H1 (cell line): Measurements from ENCODE around the gene CEP68. TPM values are rescaled to one million over a fixed set of nuclear protein-coding genes. Genes with fewer than 3 reads are reported as not detected.

Experiments used
- CTCF ChIA-PET: fragments of 300-600 bp; sonication (Branson Sonifier 250); formaldehyde crosslinking; loops from one replicate; lab custom pipeline; 2021; ENCODE audit not compliant: partially characterized antibody; lab: Charles Lee
- POLR2A ChIA-PET: fragments of 300-600 bp; sonication (Branson Sonifier 250); formaldehyde crosslinking; loops from one replicate; lab custom pipeline; 2021; ENCODE audit warnings: inconsistent platforms; ENCODE audit not compliant: partially characterized antibody; lab: Charles Lee
- DNase-seq, 2 experiments: peaks; one replicate each; pipeline versions ENCODE4 v3.0.0 to v3.0.0-alpha.2; 2010 to 2022; ENCODE audit warnings: low spot score in 2 of 2, low read depth in 1 of 2, mixed read lengths in 1 of 2
- FAIRE-seq: peaks from 2 replicates; lab custom pipeline; 2011; peaks lifted over from hg19 to GRCh38; lab: Jason Lieb, UNC
- H2AFZ ChIP-seq: 2 replicates; pipeline ENCODE4 v1.8.1; 2012; ENCODE audit warnings: low read length, inconsistent platforms
- H2AK5ac ChIP-seq: 2 replicates; pipeline ENCODE4 v1.6.1; 2013; ENCODE audit warnings: low read depth, low read length
- H2BK120ac ChIP-seq: replicated peaks from 2 replicates; pipeline ENCODE3; 2013; ENCODE audit warnings: low read depth, low read length, inconsistent platforms
- H2BK12ac ChIP-seq: 2 replicates; pipeline ENCODE4 v1.6.1; 2013; ENCODE audit warnings: low read depth, low read length
- H2BK15ac ChIP-seq: 2 replicates; pipeline ENCODE4 v1.6.1; 2013; ENCODE audit warnings: low read length
- H2BK20ac ChIP-seq: 2 replicates; pipeline ENCODE4 v1.6.1; 2013; ENCODE audit warnings: low read length
- H2BK5ac ChIP-seq: 2 replicates; pipeline ENCODE4 v1.6.1; 2013; ENCODE audit warnings: low read depth, low read length
- H3K14ac ChIP-seq: 2 replicates; pipeline ENCODE4 v1.6.1; 2013; ENCODE audit warnings: inconsistent platforms; ENCODE audit not compliant: insufficient read length
- H3K18ac ChIP-seq: 2 replicates; pipeline ENCODE4 v1.6.1; 2013; ENCODE audit warnings: low read length; ENCODE audit errors: extremely low read depth
- H3K23ac ChIP-seq: 2 replicates; pipeline ENCODE4 v1.6.1; 2013; ENCODE audit warnings: inconsistent platforms; ENCODE audit not compliant: insufficient read length
- H3K23me2 ChIP-seq: 2 replicates; pipeline ENCODE4 v1.6.1; 2013; ENCODE audit warnings: low read depth, low read length
- H3K27ac ChIP-seq: 2 replicates; pipeline ENCODE4 v1.6.1; 2011; ENCODE audit warnings: low read depth, low read length, inconsistent platforms
- H3K27me3 ChIP-seq, 4 experiments: replicated peaks in 1 of 4; 1 replicate in 1 of 4; 2 replicates in 3 of 4; pipeline versions ENCODE4 v1.6.1 to v1.8.1; 2011 to 2013; ENCODE audit warnings: low read length in 3 of 4, mild to moderate bottlenecking in 3 of 4, inconsistent platforms in 2 of 4, mixed read lengths in 2 of 4, moderate library complexity in 1 of 4; ENCODE audit not compliant: control insufficient read depth in 3 of 4, insufficient read depth in 3 of 4; ENCODE audit errors: extremely low read depth in 1 of 4
- H3K36me3 ChIP-seq, 4 experiments: 2 replicates each; pipeline versions ENCODE4 v1.6.1 to v1.8.1; 2011 to 2013; ENCODE audit warnings: mild to moderate bottlenecking in 4 of 4, low read length in 3 of 4, moderate library complexity in 2 of 4, control low read depth in 1 of 4, inconsistent platforms in 1 of 4; ENCODE audit not compliant: insufficient read depth in 4 of 4, control insufficient read depth in 2 of 4
- H3K4ac ChIP-seq: replicated peaks from 2 replicates; pipeline ENCODE3; 2013; ENCODE audit warnings: low read length, low read depth, mixed read lengths, inconsistent platforms; ENCODE audit not compliant: insufficient read length
- H3K4me1 ChIP-seq, 4 experiments: replicated peaks in 1 of 4; 1 replicate in 1 of 4; 2 replicates in 3 of 4; pipeline versions ENCODE4 v1.6.1 to v1.8.1; 2011 to 2013; ENCODE audit warnings: low read length in 3 of 4, inconsistent platforms in 2 of 4, mixed read lengths in 1 of 4; ENCODE audit not compliant: insufficient read depth in 4 of 4, control insufficient read depth in 3 of 4
- H3K4me2 ChIP-seq, 2 experiments: 2 replicates each; pipeline versions ENCODE4 v1.6.1 to v1.8.1; 2011 to 2013; ENCODE audit warnings: low read depth in 2 of 2, low read length in 2 of 2, control low read depth in 1 of 2, inconsistent platforms in 1 of 2, mild to moderate bottlenecking in 1 of 2; ENCODE audit not compliant: insufficient read depth in 1 of 2
- H3K4me3 ChIP-seq, 4 experiments: fragments of 200-600, 300-600 bp in 1 of 4; sonication (generic), shearing (Covaris generic), sonication (Bioruptor Twin) in 1 of 4; 2 replicates each; pipeline versions ENCODE4 v1.5.1 to v1.8.1; 2011 to 2016; ENCODE audit warnings: low read length in 4 of 4, low read depth in 3 of 4, control low read depth in 2 of 4, inconsistent platforms in 2 of 4, mild to moderate bottlenecking in 2 of 4, mixed read lengths in 1 of 4, moderate library complexity in 1 of 4; ENCODE audit not compliant: insufficient read depth in 2 of 4; ENCODE audit errors: extremely low read depth in 1 of 4
- H3K56ac ChIP-seq: replicated peaks from 2 replicates; pipeline ENCODE3; 2013; ENCODE audit warnings: low read depth, mild to moderate bottlenecking, mixed read lengths, low read length, inconsistent platforms; ENCODE audit not compliant: insufficient read length
- H3K79me1 ChIP-seq: 2 replicates; pipeline ENCODE4 v1.6.1; 2013; ENCODE audit warnings: low read depth, low read length, control low read depth
- H3K79me2 ChIP-seq, 2 experiments: 2 replicates each; pipeline versions ENCODE4 v1.6.1 to v1.8.1; 2012 to 2013; ENCODE audit warnings: low read length in 2 of 2, mild to moderate bottlenecking in 2 of 2, inconsistent platforms in 1 of 2; ENCODE audit not compliant: insufficient read depth in 2 of 2, control insufficient read depth in 1 of 2
- H3K9ac ChIP-seq, 4 experiments: replicated peaks in 1 of 4; 1 replicate in 1 of 4; 2 replicates in 3 of 4; pipeline versions ENCODE4 v1.6.1 to v1.8.1; 2011 to 2013; ENCODE audit warnings: low read depth in 3 of 4, low read length in 3 of 4, control low read depth in 2 of 4, mild to moderate bottlenecking in 2 of 4, moderate library complexity in 2 of 4, inconsistent platforms in 1 of 4; ENCODE audit errors: extremely low read depth in 1 of 4
- H3K9me3 ChIP-seq, 2 experiments: 2 replicates each; pipeline versions ENCODE4 v1.6.1 to v1.8.1; 2012 to 2013; ENCODE audit warnings: mild to moderate bottlenecking in 2 of 2, moderate library complexity in 2 of 2, control low read depth in 1 of 2, inconsistent platforms in 1 of 2, low read depth in 1 of 2, low read length in 1 of 2, mixed read lengths in 1 of 2; ENCODE audit not compliant: insufficient read depth in 2 of 2
- H4K20me1 ChIP-seq, 2 experiments: replicated peaks in 1 of 2; 2 replicates each; pipeline versions ENCODE3 to v1.8.1; 2011 to 2013; ENCODE audit warnings: inconsistent platforms in 2 of 2, low read length in 2 of 2, mild to moderate bottlenecking in 1 of 2; ENCODE audit not compliant: insufficient read depth in 2 of 2, control insufficient read depth in 1 of 2
- H4K5ac ChIP-seq: 2 replicates; pipeline ENCODE4 v1.6.1; 2013; ENCODE audit warnings: low read length, low read depth, mixed read lengths, inconsistent platforms; ENCODE audit not compliant: insufficient read length
- H4K8ac ChIP-seq: 2 replicates; pipeline ENCODE4 v1.8.0; 2013; ENCODE audit warnings: mild to moderate bottlenecking, moderate library complexity, low read length, inconsistent platforms; ENCODE audit not compliant: insufficient read depth; ENCODE audit errors: extremely low read depth
- H4K91ac ChIP-seq: replicated peaks from 2 replicates; pipeline ENCODE3; 2013; ENCODE audit warnings: low read length, mixed read lengths, inconsistent platforms; ENCODE audit not compliant: insufficient read length
- CEBPB ChIP-seq: IDR thresholded peaks from 2 replicates; pipeline ENCODE4 v1.6.1; 2012; ENCODE audit warnings: low read depth, low read length
- HDAC6 ChIP-seq: IDR thresholded peaks from one replicate; pipeline ENCODE4 v1.7.1; 2012; ENCODE audit warnings: low read depth, mild to moderate bottlenecking, inconsistent platforms, low read length, moderate library complexity
- RNF2 ChIP-seq: fragments of 200-900, 300-1000 bp; sonication (generic); IDR thresholded peaks from 2 replicates; pipeline ENCODE4 v1.7.1; 2016; ENCODE audit warnings: borderline replicate concordance, low read depth, mild to moderate bottlenecking, antibody characterized with exemption, low read length; ENCODE audit not compliant: poor library complexity, severe bottlenecking; ENCODE audit errors: missing control alignments
- TCF12 ChIP-seq: IDR thresholded peaks from 2 replicates; pipeline ENCODE4 v1.6.1; 2011; ENCODE audit warnings: low read depth, mild to moderate bottlenecking, low read length
- ZNF274 ChIP-seq: IDR thresholded peaks from 2 replicates; pipeline ENCODE4 v1.7.0; 2012; ENCODE audit warnings: low read length, borderline replicate concordance; ENCODE audit errors: extremely low read depth
- polyA plus RNA-seq, 7 experiments: library from polyadenylated mRNA; depleted of rRNA in 3 of 7; stranded (reverse) in 5 of 7; unstranded in 2 of 7; fragments of >200 nt in 5 of 7; fragments of 200-250 nt in 2 of 7; gene quantifications; 1 replicate in 5 of 7; 2 replicates in 1 of 7; 4 replicates in 1 of 7; pipeline versions ENCODE4 v1.2.1 to v1.2.3, GENCODE V29; 2011 to 2013; ENCODE audit warnings: missing spikeins in 2 of 7, mixed read lengths in 2 of 7
- total RNA-seq: library from RNA; stranded (reverse); fragmentation: NEBNext Ultra II Directional; extraction: Animal tissue kit (Norgen Biotek cat#: 25700); gene quantifications from 2 replicates; pipeline ENCODE4 v1.2.1, GENCODE V29; 2021

The CEP68 gene
- total and polyA plus RNA-seq, 2 of the 8 experiments (the other 6 are each of a cell fraction or from before 2014, with no cell fraction given): 23.2 to 24.7 TPM

DNA sequence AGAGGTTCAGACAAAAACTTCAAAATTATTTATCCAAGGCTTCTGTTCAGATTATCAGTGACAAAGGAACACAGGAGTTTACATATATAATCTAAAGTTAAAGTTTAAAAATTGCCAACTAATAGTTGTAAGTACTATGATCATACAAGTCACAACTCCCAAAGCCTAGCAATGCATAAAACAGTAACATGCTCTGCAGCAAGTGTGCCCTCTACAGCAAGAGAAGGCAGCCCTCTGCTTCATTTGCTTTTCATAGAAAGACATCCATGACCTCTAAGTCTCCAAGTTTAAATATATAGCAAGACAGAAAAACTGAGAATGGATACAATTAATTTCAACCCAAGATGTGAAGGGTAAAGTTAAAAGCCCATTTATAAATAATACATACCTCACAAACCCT lies 60.4 kb downstream of the CEP68 start:
- no peaks in the 10 kb centered on the region for H3K36me3 ChIP-seq
- H3K79me2 ChIP-seq: peaks cover 28 to 95% of the 10 kb centered on the region in 2 experiments
- POLR2A ChIA-PET: no interaction called here
- H3K56ac ChIP-seq: no peak overlapping the region
- no peak overlapping the region for H3K23ac ChIP-seq
- no peak overlapping the region for H2BK20ac ChIP-seq
- no peak overlapping the region for H4K5ac ChIP-seq
- FAIRE-seq (no peak), DNase-seq (no peak)
- H3K14ac ChIP-seq: no peak overlapping the region
- no peak overlapping the region for H3K4ac ChIP-seq
- no peaks in the 10 kb centered on the region for H3K4me1 ChIP-seq
- TF ChIP-seq CEBPB: no peak
- TF ChIP-seq RNF2: no peak
- TF ChIP-seq HDAC6: no peak
- no peak for TF ChIP-seq TCF12
- no peak for TF ChIP-seq ZNF274
- peaks cover 8 to 14% of the 10 kb centered on the region in 2 experiments for H4K20me1 ChIP-seq
- no peak overlapping the region for H3K4me3 ChIP-seq
- no peak overlapping the region for H2BK12ac ChIP-seq
- H3K79me1 ChIP-seq: no peaks in the 10 kb centered on the region; the same call in 1 of the 2 replicates
- H3K18ac ChIP-seq: no peak overlapping the region
- CTCF ChIA-PET: no interaction called here
- no peak overlapping the region for H4K91ac ChIP-seq
- no peak overlapping the region for H2BK120ac ChIP-seq
- H2AK5ac ChIP-seq: no peak overlapping the region
- H2AFZ ChIP-seq: no peak overlapping the region
- H4K8ac ChIP-seq: no peak overlapping the region
- 0 out of 4 replicates have a peak, but pooled peaks cover 0 to 2% of the 10 kb centered on the region in 2 experiments for H3K9me3 ChIP-seq
- H3K23me2 ChIP-seq: no peaks in the 10 kb centered on the region
- H3K27ac ChIP-seq: no peak overlapping the region
- no peak overlapping the region for H3K4me2 ChIP-seq
- no peak overlapping the region for H3K9ac ChIP-seq
- H2BK15ac ChIP-seq: no peak overlapping the region
- no peaks in the 10 kb centered on the region for H3K27me3 ChIP-seq
- no peak overlapping the region for H2BK5ac ChIP-seq
